ENCODE data around the gene OPTC. TPM values are rescaled to one million over a fixed set of nuclear protein-coding genes. Genes with fewer than 3 reads are reported as not detected.

Gene OPTC
- total RNA-seq, 1 donor from 2014 or later = not detected

- Histone ChIP-seq H4K20me1 (ENCODE audit: insufficient read depth, low read length) (no peaks in the 10 kb centered on the region), H2AFZ (ENCODE audit: low read depth, low read length) (no peak overlapping the region), H3K4me3 (ENCODE audit: insufficient read depth, low read depth, low read length) (no peak overlapping the region), H3K4me1 (ENCODE audit: insufficient read depth, low read length) (peaks cover 33% of the 10 kb centered on the region), H3K79me2 (ENCODE audit: insufficient read depth, low read length) (no peaks in the 10 kb centered on the region), H3K4me2 (ENCODE audit: low read length) (no peak overlapping the region), H3K9me3 (ENCODE audit: insufficient read depth, low read depth, low read length) (no peaks in the 10 kb centered on the region), H3K27ac (ENCODE audit: low read depth, low read length) (no peak overlapping the region), H3K9ac (ENCODE audit: low read length) (no peak overlapping the region), H3K27me3 (ENCODE audit: insufficient read depth, low read length) (no peaks in the 10 kb centered on the region), H3K36me3 (ENCODE audit: insufficient read depth, low read length) (no peaks in the 10 kb centered on the region)
- Mint-ChIP-seq H3K4me3 (ENCODE audit: unreplicated experiment) (no peak overlapping the region), H3K27me3 (ENCODE audit: low read depth, unreplicated experiment) (no peaks in the 10 kb centered on the region), H3K27ac (ENCODE audit: unreplicated experiment) (no peak overlapping the region), H3K4me1 (ENCODE audit: low read depth, unreplicated experiment) (peaks cover 42% of the 10 kb centered on the region), H3K36me3 (ENCODE audit: low read depth, unreplicated experiment) (no peaks in the 10 kb centered on the region), H3K9me3 (ENCODE audit: unreplicated experiment) (no peaks in the 10 kb centered on the region)
- TF ChIP-seq CTCF (IDR thresholded peaks at IDR 0.05; ENCODE audit: insufficient read depth, low read depth, low read length) (no peak), EZH2 (IDR thresholded peaks at IDR 0.05; ENCODE audit: insufficient read depth, low read length) (no peak)
- FAIRE-seq = no peak
- DNase-seq (ENCODE audit: low read depth) = no peak
Observed at GRCh38 chr1:203553496-203553895, 59.5 kb downstream of the OPTC start.

DNA sequence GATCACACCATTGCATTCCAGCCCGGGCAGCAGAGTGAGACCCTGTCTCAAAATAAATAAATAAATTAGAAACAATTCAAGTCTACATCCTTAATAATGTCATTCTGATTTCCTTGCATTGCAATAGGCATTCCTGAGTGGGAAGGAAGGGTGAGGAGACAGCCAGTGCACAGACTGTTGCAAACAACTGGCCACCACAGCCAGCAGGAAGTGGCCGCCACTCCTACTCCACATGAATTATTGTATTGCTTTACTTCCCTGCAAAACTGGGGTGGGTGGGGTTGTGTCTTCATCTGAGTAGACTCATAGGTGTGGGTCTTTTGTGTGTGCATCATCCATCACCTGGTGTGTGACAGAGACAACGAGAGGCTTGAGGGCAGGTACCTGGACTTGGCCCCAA lies 60.1 kb downstream of the OPTC start:
- H3K9me3 ChIP-seq (ENCODE audit: insufficient read depth, low read depth, low read length) = no peaks in the 10 kb centered on the region
- H3K27ac ChIP-seq (ENCODE audit: low read depth, low read length) = no peak overlapping the region
- peaks cover 39% of the 10 kb centered on the region for H3K4me1 ChIP-seq (ENCODE audit: insufficient read depth, low read length)
- Mint-ChIP-seq H3K4me1 (ENCODE audit: low read depth, unreplicated experiment) (peaks cover 45% of the 10 kb centered on the region), H3K36me3 (ENCODE audit: low read depth, unreplicated experiment) (no peaks in the 10 kb centered on the region), H3K27me3 (ENCODE audit: low read depth, unreplicated experiment) (no peaks in the 10 kb centered on the region), H3K27ac (ENCODE audit: unreplicated experiment) (peak overlapping the region; percentile 80), H3K9me3 (ENCODE audit: unreplicated experiment) (no peaks in the 10 kb centered on the region), H3K4me3 (ENCODE audit: unreplicated experiment) (peak overlapping the region; percentile 20)
- no peak overlapping the region for H3K4me3 ChIP-seq (ENCODE audit: insufficient read depth, low read depth, low read length)
- H3K36me3 ChIP-seq (ENCODE audit: insufficient read depth, low read length) = no peaks in the 10 kb centered on the region
- no peak overlapping the region for H3K9ac ChIP-seq (ENCODE audit: low read length)
- DNase-seq (ENCODE audit: low read depth) (no peak), FAIRE-seq (no peak)
- no peaks in the 10 kb centered on the region for H4K20me1 ChIP-seq (ENCODE audit: insufficient read depth, low read length)
- TF ChIP-seq CTCF (IDR thresholded peaks at IDR 0.05; ENCODE audit: insufficient read depth, low read depth, low read length) (no peak), EZH2 (IDR thresholded peaks at IDR 0.05; ENCODE audit: insufficient read depth, low read length) (no peak)
- no peaks in the 10 kb centered on the region for H3K27me3 ChIP-seq (ENCODE audit: insufficient read depth, low read length)
- H3K79me2 ChIP-seq (ENCODE audit: insufficient read depth, low read length) = no peaks in the 10 kb centered on the region
- no peak overlapping the region for H2AFZ ChIP-seq (ENCODE audit: low read depth, low read length)
- H3K4me2 ChIP-seq (ENCODE audit: low read length) = no peak overlapping the region

GRCh38 chr1:203555076-203555475 lies 61.1 kb downstream of the OPTC start:
- Histone ChIP-seq H3K36me3 (ENCODE audit: insufficient read depth, low read length) (no peaks in the 10 kb centered on the region), H3K4me1 (ENCODE audit: insufficient read depth, low read length) (peaks cover 44% of the 10 kb centered on the region), H3K27ac (ENCODE audit: low read depth, low read length) (peak overlapping the region; percentile 97), H3K79me2 (ENCODE audit: insufficient read depth, low read length) (no peaks in the 10 kb centered on the region), H3K4me2 (ENCODE audit: low read length) (peak overlapping the region; percentile 82), H4K20me1 (ENCODE audit: insufficient read depth, low read length) (no peaks in the 10 kb centered on the region), H2AFZ (ENCODE audit: low read depth, low read length) (peak overlapping the region; percentile 34), H3K4me3 (ENCODE audit: insufficient read depth, low read depth, low read length) (no peak overlapping the region), H3K27me3 (ENCODE audit: insufficient read depth, low read length) (no peaks in the 10 kb centered on the region), H3K9ac (ENCODE audit: low read length) (peak overlapping the region; percentile 80), H3K9me3 (ENCODE audit: insufficient read depth, low read depth, low read length) (no peaks in the 10 kb centered on the region)
- Mint-ChIP-seq H3K4me3 (ENCODE audit: unreplicated experiment) (no peak overlapping the region), H3K27me3 (ENCODE audit: low read depth, unreplicated experiment) (no peaks in the 10 kb centered on the region), H3K36me3 (ENCODE audit: low read depth, unreplicated experiment) (no peaks in the 10 kb centered on the region), H3K27ac (ENCODE audit: unreplicated experiment) (no peak overlapping the region), H3K9me3 (ENCODE audit: unreplicated experiment) (no peaks in the 10 kb centered on the region), H3K4me1 (ENCODE audit: low read depth, unreplicated experiment) (peaks cover 50% of the 10 kb centered on the region)
- FAIRE-seq = no peak
- DNase-seq (ENCODE audit: low read depth) = no peak
- TF ChIP-seq EZH2 (IDR thresholded peaks at IDR 0.05; ENCODE audit: insufficient read depth, low read length) = no peak
- TF ChIP-seq CTCF (IDR thresholded peaks at IDR 0.05; ENCODE audit: insufficient read depth, low read depth, low read length) = no peak
